Germinal center (tissue), 1 donor: ENCODE measurements around the gene SPDYE3.
"Not testable (repeated sequence)": the region's sequence is repeated elsewhere in the genome, so short reads cannot be mapped to it uniquely, and the experiment has no call there.

Experiments
- DNase-seq: peaks from one replicate; pipeline ENCODE4 v3.0.0; 2012; ENCODE audit warnings: mixed read lengths, low spot score

Gene SPDYE3

GRCh38 chr7:100352230-100352781 lies 44.8 kb downstream of the SPDYE3 start:
- DNase-seq = not testable (repeated sequence)

- no peak for DNase-seq
Observed at GRCh38 chr7:100352984-100353684, 45.6 kb downstream of the SPDYE3 start.

- DNase-seq = no peak
Observed at GRCh38 chr7:100353685-100354330, 46.3 kb downstream of the SPDYE3 start.

- DNase-seq = no peak
Observed at GRCh38 chr7:100356416-100357068, 49.0 kb downstream of the SPDYE3 start.

GRCh38 chr7:100357131-100357561 lies 49.6 kb downstream of the SPDYE3 start:
- no peak for DNase-seq

- no peak for DNase-seq
Observed at GRCh38 chr7:100358027-100358856, 50.7 kb downstream of the SPDYE3 start, which contains the start of gene PILRB. TSS of gene PILRB (plus strand) at chr7:100358117. CDS start at chr7:100358303, 186 bp downstream.

GRCh38 chr7:100358857-100359212 lies 51.3 kb downstream of the SPDYE3 start:
- no peak for DNase-seq

GRCh38 chr7:100360135-100360854 lies 52.8 kb downstream of the SPDYE3 start:
- no peak for DNase-seq

- DNase-seq = no peak
Observed at GRCh38 chr7:100363098-100363497, 55.6 kb downstream of the SPDYE3 start.

GRCh38 chr7:100363797-100364196 lies 56.3 kb downstream of the SPDYE3 start:
- not testable (repeated sequence) for DNase-seq

- DNase-seq = no peak
Observed at GRCh38 chr7:100364480-100364879, 57.0 kb downstream of the SPDYE3 start.

GRCh38 chr7:100365998-100366367 lies 58.5 kb downstream of the SPDYE3 start:
- DNase-seq = not testable (repeated sequence)

GRCh38 chr7:100366411-100367250 lies 59.1 kb downstream of the SPDYE3 start:
- peak; percentile 52 for DNase-seq

GRCh38 chr7:100367251-100367620 lies 59.7 kb downstream of the SPDYE3 start:
- no peak for DNase-seq

GRCh38 chr7:100367676-100368613 lies 60.4 kb downstream of the SPDYE3 start:
- peak; percentile 68 for DNase-seq

GRCh38 chr7:100369105-100369504 lies 61.6 kb downstream of the SPDYE3 start:
- peak; percentile 85 for DNase-seq

GRCh38 chr7:100370303-100370702 lies 62.8 kb downstream of the SPDYE3 start:
- no peak for DNase-seq

GRCh38 chr7:100370746-100371145 lies 63.2 kb downstream of the SPDYE3 start:
- DNase-seq = no peak

- DNase-seq = no peak
Observed at GRCh38 chr7:100371561-100372171, 64.2 kb downstream of the SPDYE3 start.
